Measurements from ENCODE around the gene SPEG. TPM values are rescaled to one million over a fixed set of nuclear protein-coding genes. Genes with fewer than 3 reads are reported as not detected.
A peak's percentile ranks its signal among the peaks of the same experiment; 100 is the strongest.

SPEG gene
- total RNA-seq, 1 donor from 2014 or later = 10.5 TPM

- DNase-seq = no peak
These were observed 27.0 kb downstream of the SPEG start for GRCh38 chr2:219461669-219462068.

GRCh38 chr2:219462349-219462748 is 27.7 kb downstream of the SPEG start:
- no peak for DNase-seq

GRCh38 chr2:219464286-219465032 is 29.8 kb downstream of the SPEG start:
- DNase-seq = no peak

- DNase-seq = no peak
These were observed 31.3 kb downstream of the SPEG start for GRCh38 chr2:219465659-219466561.

- DNase-seq = no peak
These were observed 32.4 kb downstream of the SPEG start for GRCh38 chr2:219466816-219467735.

GRCh38 chr2:219467736-219468075 is 33.1 kb downstream of the SPEG start:
- DNase-seq = no peak

GRCh38 chr2:219468410-219469185 is 34.0 kb downstream of the SPEG start:
- DNase-seq = no peak

- DNase-seq = no peak
These were observed 34.6 kb downstream of the SPEG start for GRCh38 chr2:219469186-219469724.

GRCh38 chr2:219470429-219470828 is 35.8 kb downstream of the SPEG start:
- no peak for DNase-seq

GRCh38 chr2:219471476-219472371 is 37.1 kb downstream of the SPEG start:
- no peak for DNase-seq

GRCh38 chr2:219472629-219473187 is 38.1 kb downstream of the SPEG start:
- DNase-seq = no peak

GRCh38 chr2:219473511-219473910 is 38.9 kb downstream of the SPEG start:
- no peak for DNase-seq

- no peak for DNase-seq
These were observed 39.8 kb downstream of the SPEG start for GRCh38 chr2:219474285-219475060.

- DNase-seq = no peak
These were observed 40.6 kb downstream of the SPEG start for GRCh38 chr2:219475278-219475677.

GRCh38 chr2:219475697-219476651 is 41.3 kb downstream of the SPEG start:
- peak; percentile 28 for DNase-seq

GRCh38 chr2:219476652-219477151 is 42.1 kb downstream of the SPEG start:
- DNase-seq = no peak

GRCh38 chr2:219477179-219477578 is 42.5 kb downstream of the SPEG start:
- no peak for DNase-seq

GRCh38 chr2:219477815-219478214 is 43.2 kb downstream of the SPEG start:
- no peak for DNase-seq

All from skin of body (tissue), 2 donors.